A549 treated with AZD9567 at 1 μM for 4 hours (cell line): ENCODE measurements around the gene DENND6A. TPM values are rescaled to one million over a fixed set of nuclear protein-coding genes. Genes with fewer than 3 reads are reported as not detected.

Experiments
- total RNA-seq: library from RNA; stranded (reverse); fragments of 200-300 nt; extraction: Qiagen RNA extraction; gene quantifications from 5 replicates; pipeline ENCODE4 v1.2.3, GENCODE V29; 2022; ENCODE audit not compliant: insufficient read depth

The DENND6A gene
- 6.8 to 25.6 TPM (median 8.5 TPM) in 5 replicates for total RNA-seq

GRCh38 chr3:57692396-57693147 lies at the start of gene DENND6A:
TSS of gene DENND6A (minus strand) at chr3:57693077. CDS start at chr3:57693018, 59 bp downstream.

GRCh38 chr3:57597127-57597923 lies 95.6 kb downstream of the DENND6A start, which contains the start of gene ARF4:
TSS of gene ARF4 (minus strand) at chr3:57597344. CDS start at chr3:57597140, 204 bp downstream.

Other genes with a start within 250 kb of the DENND6A start
- gene DNAH12, start 148.7 kb downstream of the DENND6A start, total RNA-seq, result 0.01 to 0.09 TPM (median 0.08 TPM) in 4 of 5 replicates, not detected in the other
- gene PDE12, start 136.8 kb downstream of the DENND6A start, total RNA-seq, result 14.6 to 16.3 TPM (median 15.9 TPM) in 5 replicates
- gene ARF4, start 95.7 kb downstream of the DENND6A start, total RNA-seq, result 153 to 181 TPM (median 162 TPM) in 5 replicates
- gene SLMAP, start 63.2 kb upstream of the DENND6A start, total RNA-seq, result 16.5 to 23.9 TPM (median 21.6 TPM) in 5 replicates